Effector memory CD8-positive, alpha-beta T cell (primary cell): Measurements from ENCODE around the gene KRT34.
"Not testable (repeated sequence)": the region's sequence is repeated elsewhere in the genome, so short reads cannot be mapped to it uniquely, and the experiment has no call there.

Experiments used
- ATAC-seq: fragments of 150-1000 bp; cut with Tn5 transposase; replicated peaks from 2 replicates; pipeline ENCODE4 v1.10.0; 2021; ENCODE audit warnings: mild to moderate bottlenecking, moderate library complexity
- DNase-seq, 3 experiments: peaks; one replicate each; pipeline ENCODE4 v3.0.0; 2021
- H3K27ac Mint-ChIP-seq, 2 donors: one replicate each; pipeline ENCODE4 v1.8.0; 2022; ENCODE audit warnings: mild to moderate bottlenecking in 2 of 2, mixed read lengths in 2 of 2, moderate library complexity in 2 of 2
- H3K27me3 Mint-ChIP-seq, 2 donors: one replicate each; pipeline ENCODE4 v1.8.0; 2022; ENCODE audit warnings: mixed read lengths in 2 of 2
- H3K36me3 Mint-ChIP-seq: one replicate; pipeline ENCODE4 v1.8.0; 2022; ENCODE audit warnings: mild to moderate bottlenecking, moderate library complexity, mixed read lengths; ENCODE audit not compliant: insufficient read depth
- H3K4me1 Mint-ChIP-seq, 2 donors: one replicate each; pipeline ENCODE4 v1.8.0; 2022; ENCODE audit warnings: low read depth in 2 of 2, mixed read lengths in 2 of 2
- H3K4me3 Mint-ChIP-seq, 2 donors: one replicate each; pipeline ENCODE4 v1.8.0; 2022; ENCODE audit warnings: mild to moderate bottlenecking in 2 of 2, mixed read lengths in 2 of 2, moderate library complexity in 2 of 2
- H3K9me3 Mint-ChIP-seq, 2 donors: one replicate each; pipeline ENCODE4 v1.8.0; 2022; ENCODE audit warnings: mixed read lengths in 2 of 2

The KRT34 gene

DNA sequence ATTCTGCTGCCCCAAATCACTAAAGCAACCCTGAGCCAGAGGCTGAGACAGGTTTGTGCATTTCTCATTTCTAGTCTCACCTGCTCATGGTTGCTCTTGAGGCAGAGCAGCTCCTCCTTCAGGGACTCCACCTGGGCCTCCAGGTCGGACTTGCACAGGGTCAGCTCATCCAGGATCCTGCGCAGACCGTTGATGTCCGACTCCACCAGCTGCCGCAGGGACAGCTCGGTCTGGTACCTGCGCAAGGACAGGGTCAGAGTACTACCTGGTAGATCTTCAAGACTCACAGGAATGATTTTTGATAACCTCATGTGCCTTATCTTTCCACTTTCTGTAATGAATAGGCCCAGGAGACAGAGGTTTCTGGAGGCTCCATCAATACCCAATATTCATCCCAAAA lies 14.2 kb upstream of the KRT34 start:
- H3K27me3 Mint-ChIP-seq = peaks cover 25 to 37% of the 10 kb centered on the region in 2 donors
- DNase-seq (no peak), ATAC-seq (no peak)
- H3K9me3 Mint-ChIP-seq = no peaks in the 10 kb centered on the region
- H3K4me1 Mint-ChIP-seq = peaks cover 0 to 2% of the 10 kb centered on the region in 2 donors
- no peak overlapping the region for H3K4me3 Mint-ChIP-seq
- H3K27ac Mint-ChIP-seq = no peak overlapping the region
- peaks cover 3% of the 10 kb centered on the region for H3K36me3 Mint-ChIP-seq

DNA sequence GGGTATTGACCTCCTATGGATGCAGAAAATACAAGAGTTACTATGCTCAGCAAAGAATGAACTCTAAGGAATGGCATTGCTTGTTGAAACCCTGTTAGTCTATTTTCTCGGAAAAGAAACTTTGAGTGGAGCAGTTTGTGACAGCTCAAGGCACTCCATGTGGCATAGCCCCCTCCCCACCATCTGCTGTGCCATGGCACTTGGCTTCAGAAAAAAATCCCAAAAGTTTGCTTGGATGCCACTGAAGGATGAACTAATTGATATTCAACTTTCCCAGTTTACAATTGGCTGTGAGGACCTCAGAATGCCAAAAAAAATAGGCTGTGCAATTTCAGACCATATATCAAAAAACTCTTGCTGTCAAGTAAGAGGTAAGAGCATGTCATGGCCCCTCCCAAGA lies 13.5 kb upstream of the KRT34 start:
- ATAC-seq = no peak
- Mint-ChIP-seq H3K27ac (no peak overlapping the region), H3K4me3 (no peak overlapping the region), H3K9me3 (no peaks in the 10 kb centered on the region), H3K4me1 (peaks cover 0 to 2% of the 10 kb centered on the region in 2 donors), H3K27me3 (peaks cover 30 to 45% of the 10 kb centered on the region in 2 donors), H3K36me3 (peaks cover 3% of the 10 kb centered on the region)
- DNase-seq = no peak

DNA sequence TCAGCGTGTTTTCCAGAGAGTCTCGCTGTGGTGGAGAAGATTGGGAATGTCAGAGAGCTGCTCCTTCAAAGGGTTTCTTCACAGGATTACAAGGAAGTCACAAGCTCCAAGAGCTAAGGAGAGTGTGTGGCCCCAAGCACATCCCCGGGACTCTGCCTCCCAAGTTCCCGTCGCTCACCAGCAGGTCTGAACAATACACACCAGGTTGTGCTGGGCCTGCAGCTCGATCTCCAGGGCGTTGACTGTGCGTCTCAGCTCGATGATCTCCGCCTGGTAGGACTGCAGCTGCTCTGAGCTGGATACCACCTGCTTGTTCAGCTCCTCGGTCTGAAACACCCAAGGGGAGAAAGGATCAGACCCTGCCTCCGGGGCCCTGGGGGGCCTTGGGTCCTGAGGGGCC lies 12.9 kb upstream of the KRT34 start:
- not testable (repeated sequence) for H3K4me3 Mint-ChIP-seq, H3K36me3 Mint-ChIP-seq, ATAC-seq, H3K27ac Mint-ChIP-seq, H3K9me3 Mint-ChIP-seq, DNase-seq, H3K4me1 Mint-ChIP-seq
- H3K27me3 Mint-ChIP-seq = peaks cover 36 to 50% of the 10 kb centered on the region in 2 donors

DNA sequence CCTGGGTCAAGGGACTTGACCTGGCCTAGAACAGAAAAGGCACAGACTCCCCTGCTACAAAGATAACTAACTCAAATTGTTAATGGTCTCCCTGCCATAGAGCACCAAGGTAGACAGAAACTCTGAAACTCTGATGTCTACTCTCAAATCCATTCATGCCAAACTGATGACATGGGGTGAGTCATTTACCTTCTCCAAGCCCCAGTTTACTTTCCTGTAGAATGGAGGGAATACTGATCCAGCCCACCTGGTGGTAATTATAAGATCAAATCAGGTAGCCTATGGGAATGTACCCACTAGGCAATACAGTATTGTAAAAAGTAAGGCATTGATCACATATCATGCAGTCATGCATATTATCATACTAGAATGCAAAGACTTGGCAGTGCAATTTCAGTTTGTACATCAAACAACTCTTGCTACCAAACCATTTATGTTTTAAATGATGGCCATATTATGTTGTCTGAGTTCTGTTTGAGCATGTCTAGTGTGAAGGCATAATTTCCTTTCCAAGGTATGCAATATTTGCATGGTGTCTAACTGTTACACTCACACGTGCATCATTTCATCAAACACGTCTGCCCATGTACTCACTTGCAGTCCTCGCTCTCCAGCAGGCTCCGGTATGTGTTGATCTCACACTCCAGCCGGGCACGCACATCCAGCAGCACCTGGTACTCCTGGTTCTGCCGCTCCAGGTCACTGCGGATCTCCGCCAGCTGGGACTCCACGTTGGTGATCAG lies 12.3 kb upstream of the KRT34 start:
- Mint-ChIP-seq H3K36me3 (peaks cover 3% of the 10 kb centered on the region), H3K27ac (no peak overlapping the region), H3K4me3 (no peak overlapping the region), H3K27me3 (peaks cover 42 to 57% of the 10 kb centered on the region in 2 donors), H3K4me1 (peaks cover 0 to 2% of the 10 kb centered on the region in 2 donors), H3K9me3 (no peaks in the 10 kb centered on the region)
- DNase-seq = no peak
- ATAC-seq = no peak

DNA sequence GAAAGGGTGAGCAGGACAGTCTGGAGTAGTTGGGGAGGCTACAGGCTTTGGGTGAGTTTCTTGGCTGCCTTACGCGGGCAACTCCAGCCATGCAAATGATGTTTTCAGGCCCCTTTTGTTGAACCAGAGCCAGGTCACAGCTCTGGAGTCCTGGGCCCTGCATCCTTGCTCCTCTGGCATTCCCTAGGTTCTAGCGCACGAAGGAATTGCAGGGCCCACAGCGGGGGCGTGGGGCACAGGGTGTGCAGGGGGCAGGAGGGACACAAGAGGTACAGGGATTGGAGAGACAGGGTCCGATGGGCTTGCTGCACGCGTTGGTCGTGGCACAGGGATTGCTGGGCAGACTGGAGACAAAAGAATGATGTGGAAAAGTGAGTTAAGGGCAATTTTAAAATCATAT lies 11.7 kb upstream of the KRT34 start:
- Mint-ChIP-seq H3K27ac (no peak overlapping the region), H3K36me3 (peaks cover 3% of the 10 kb centered on the region), H3K4me1 (no peaks in the 10 kb centered on the region), H3K4me3 (no peak overlapping the region), H3K9me3 (no peaks in the 10 kb centered on the region), H3K27me3 (peaks cover 48 to 63% of the 10 kb centered on the region in 2 donors)
- ATAC-seq (no peak), DNase-seq (no peak)

DNA sequence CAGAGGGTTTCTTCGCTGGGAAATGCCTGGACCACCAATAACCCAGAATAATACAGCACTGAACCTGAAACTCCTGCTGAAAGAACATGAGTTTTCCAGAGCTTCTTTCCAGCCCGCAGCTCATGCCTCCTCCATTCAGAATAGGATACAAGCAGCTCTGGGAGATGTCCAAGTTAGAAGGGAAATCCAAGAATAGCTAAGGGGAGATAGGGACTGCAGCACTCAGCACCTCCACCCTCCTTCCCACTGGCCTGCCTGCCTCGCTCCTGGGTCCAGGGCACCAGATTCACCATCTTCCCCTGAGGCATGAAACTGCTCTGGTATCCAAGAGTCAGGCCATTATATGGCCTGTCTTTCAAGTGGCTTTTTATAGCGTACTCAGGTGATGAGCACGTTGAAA lies 11.2 kb upstream of the KRT34 start:
- Mint-ChIP-seq H3K9me3 (no peaks in the 10 kb centered on the region), H3K4me3 (no peak overlapping the region)
- ATAC-seq = no peak

DNA sequence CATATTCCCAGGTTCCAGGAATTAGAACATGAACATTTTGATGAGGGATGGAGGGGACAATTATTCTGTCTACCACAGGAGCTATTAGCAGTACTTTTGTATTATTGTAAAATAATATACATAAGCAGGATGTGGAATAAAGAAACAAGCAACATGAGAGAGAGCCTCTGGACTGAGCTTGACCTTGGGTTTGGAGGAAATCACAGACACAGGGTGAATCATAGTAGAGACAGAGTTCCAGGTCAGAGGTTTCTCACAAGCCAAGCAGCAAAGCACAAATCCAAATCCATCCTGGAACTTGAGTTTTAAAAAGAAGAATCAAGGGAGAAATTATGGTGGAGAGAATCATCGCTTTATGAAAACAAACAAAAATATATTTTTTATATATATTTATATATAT lies 10.2 kb upstream of the KRT34 start:
- Mint-ChIP-seq H3K27ac (no peak overlapping the region), H3K27me3 (peaks cover 61 to 64% of the 10 kb centered on the region in 2 donors), H3K4me3 (no peak overlapping the region), H3K36me3 (peaks cover 3% of the 10 kb centered on the region), H3K9me3 (peaks cover 0 to 3% of the 10 kb centered on the region in 2 donors), H3K4me1 (no peaks in the 10 kb centered on the region)
- DNase-seq (no peak), ATAC-seq (no peak)

More for the DNA sequence above, 11.2 kb upstream of the KRT34 start:
- peaks cover 53 to 67% of the 10 kb centered on the region in 2 donors for H3K27me3 Mint-ChIP-seq
- no peak for DNase-seq
- no peaks in the 10 kb centered on the region for H3K4me1 Mint-ChIP-seq
- no peak overlapping the region for H3K27ac Mint-ChIP-seq
- H3K36me3 Mint-ChIP-seq = peaks cover 3% of the 10 kb centered on the region

DNA sequence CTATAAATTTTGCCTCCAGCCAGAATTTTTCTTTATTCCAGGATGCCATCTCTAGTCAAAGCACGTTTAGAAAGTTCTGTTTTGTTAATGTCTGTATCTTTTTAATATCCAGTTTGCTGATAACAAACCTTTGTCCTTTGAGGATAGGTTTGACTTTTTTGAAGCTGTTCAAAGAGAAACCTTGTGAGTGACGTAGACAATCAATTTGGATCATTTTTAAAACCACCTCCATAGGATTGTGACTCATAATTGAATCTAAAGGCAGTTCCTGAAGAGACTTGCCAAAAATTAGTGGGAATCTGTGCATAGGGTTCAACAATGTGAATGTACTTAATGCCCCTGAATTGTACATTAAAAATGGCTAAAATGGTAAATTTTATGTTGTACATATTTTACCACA lies 9.4 kb upstream of the KRT34 start:
- Mint-ChIP-seq H3K27me3 (peaks cover 62 to 65% of the 10 kb centered on the region in 2 donors), H3K9me3 (peaks cover 4 to 6% of the 10 kb centered on the region in 2 donors), H3K27ac (no peak overlapping the region), H3K36me3 (peaks cover 3% of the 10 kb centered on the region), H3K4me3 (no peak overlapping the region), H3K4me1 (no peaks in the 10 kb centered on the region)
- DNase-seq = no peak
- ATAC-seq = no peak

DNA sequence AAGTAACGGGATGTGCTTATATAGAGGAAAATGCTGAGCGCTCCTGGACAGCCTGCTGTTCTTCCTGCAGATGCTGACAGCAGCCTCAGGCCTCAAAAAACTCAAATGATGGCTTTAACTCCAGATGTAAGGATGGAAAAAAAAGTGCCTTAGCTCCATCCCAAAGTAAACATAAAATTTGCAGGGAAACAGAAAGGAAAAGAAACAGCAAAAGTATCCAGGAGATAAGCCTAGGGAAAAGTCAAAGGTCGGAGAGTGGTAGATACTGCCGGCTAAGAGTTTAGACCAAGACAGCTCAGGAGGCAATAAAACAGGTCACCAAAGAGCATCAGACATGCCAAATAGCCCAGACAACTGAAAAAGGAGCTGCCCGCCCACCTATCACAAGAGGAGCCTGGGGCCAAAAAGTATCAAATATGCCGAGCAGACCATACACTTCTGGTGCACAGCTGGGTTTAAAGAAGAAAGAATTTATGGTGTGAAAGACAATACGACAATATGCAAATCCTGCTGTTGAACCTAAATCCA lies 8.4 kb upstream of the KRT34 start:
- no peak overlapping the region for H3K27ac Mint-ChIP-seq
- no peak overlapping the region for H3K4me3 Mint-ChIP-seq
- peaks cover 3% of the 10 kb centered on the region for H3K36me3 Mint-ChIP-seq
- no peak for DNase-seq
- H3K9me3 Mint-ChIP-seq = peaks cover 6 to 8% of the 10 kb centered on the region in 2 donors
- peaks cover 62 to 69% of the 10 kb centered on the region in 2 donors for H3K27me3 Mint-ChIP-seq
- no peak for ATAC-seq
- no peaks in the 10 kb centered on the region for H3K4me1 Mint-ChIP-seq

DNA sequence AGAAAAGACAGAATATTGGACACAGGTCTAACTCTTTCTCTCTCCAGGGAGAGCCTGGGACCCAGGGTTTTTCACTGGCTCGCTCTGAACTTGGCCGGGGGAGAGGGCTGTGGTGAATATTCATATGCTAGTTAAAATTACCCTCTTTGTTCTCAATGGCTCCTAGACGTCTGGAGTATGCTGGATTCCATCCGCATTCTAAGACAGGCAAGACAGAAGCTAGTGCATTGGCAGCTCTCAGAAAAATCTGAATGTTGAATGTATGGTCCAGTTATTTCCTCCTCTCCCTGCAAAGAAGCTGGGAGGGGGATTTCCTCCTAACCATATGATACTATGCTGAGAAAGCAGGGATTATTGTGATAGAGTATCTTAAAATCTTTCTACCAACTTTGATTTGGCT lies 5.6 kb upstream of the KRT34 start:
- Mint-ChIP-seq H3K36me3 (no peaks in the 10 kb centered on the region), H3K9me3 (peaks cover 6 to 8% of the 10 kb centered on the region in 2 donors), H3K27ac (no peak overlapping the region), H3K27me3 (peaks cover 48 to 71% of the 10 kb centered on the region in 2 donors), H3K4me1 (no peaks in the 10 kb centered on the region), H3K4me3 (no peak overlapping the region)
- ATAC-seq (no peak), DNase-seq (no peak)

DNA sequence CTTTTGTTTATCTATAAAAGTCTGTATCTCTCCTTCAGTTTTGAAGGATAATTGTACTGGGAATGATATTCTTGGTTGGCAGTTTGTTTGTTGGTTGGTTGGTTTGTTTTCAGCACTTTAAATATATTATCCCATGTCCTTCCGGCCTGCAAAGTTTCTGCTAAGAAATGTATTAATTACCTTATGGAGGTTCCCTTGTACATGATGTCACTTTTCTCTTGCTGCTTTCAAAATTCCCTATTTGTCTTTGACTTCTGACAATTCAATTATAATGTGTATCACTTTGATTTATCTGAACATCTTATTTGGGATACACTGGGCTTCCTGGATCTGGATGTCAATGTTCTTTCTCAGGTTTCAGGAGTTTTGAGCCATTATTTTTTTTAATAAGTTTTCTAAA lies 4.1 kb upstream of the KRT34 start:
- no peaks in the 10 kb centered on the region for H3K4me1 Mint-ChIP-seq

DNA sequence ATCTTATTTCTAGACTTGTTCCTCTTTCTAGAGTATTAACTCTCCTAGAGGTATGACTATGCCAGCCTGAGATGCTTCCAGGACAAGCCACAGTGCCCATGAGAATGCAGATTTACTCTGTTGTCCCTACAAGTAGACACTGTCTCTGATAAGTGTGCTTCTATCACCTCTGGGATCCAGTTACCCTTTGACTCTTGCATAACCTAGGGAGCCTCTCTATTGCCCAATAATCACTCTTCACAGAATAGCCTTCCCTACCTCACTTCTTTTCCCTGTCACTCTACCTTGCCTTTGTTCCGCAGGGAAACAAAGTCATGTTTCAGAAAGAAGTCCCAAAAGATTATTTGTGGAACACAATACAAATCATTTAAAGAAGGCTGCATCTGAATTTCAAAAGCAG lies 1.6 kb upstream of the KRT34 start:
- H3K27ac Mint-ChIP-seq = no peak overlapping the region
- H3K27me3 Mint-ChIP-seq = peaks cover 37 to 57% of the 10 kb centered on the region in 2 donors
- peaks cover 6 to 8% of the 10 kb centered on the region in 2 donors for H3K9me3 Mint-ChIP-seq
- no peaks in the 10 kb centered on the region for H3K4me1 Mint-ChIP-seq
- H3K4me3 Mint-ChIP-seq = no peak overlapping the region
- no peaks in the 10 kb centered on the region for H3K36me3 Mint-ChIP-seq
- no peak for ATAC-seq
- DNase-seq = no peak

More for the DNA sequence above, 4.1 kb upstream of the KRT34 start:
- no peak overlapping the region for H3K27ac Mint-ChIP-seq
- no peak for DNase-seq
- H3K27me3 Mint-ChIP-seq = peaks cover 48 to 69% of the 10 kb centered on the region in 2 donors
- no peak for ATAC-seq
- H3K9me3 Mint-ChIP-seq = peaks cover 6 to 8% of the 10 kb centered on the region in 2 donors
- H3K4me3 Mint-ChIP-seq = no peak overlapping the region
- H3K36me3 Mint-ChIP-seq = no peaks in the 10 kb centered on the region

DNA sequence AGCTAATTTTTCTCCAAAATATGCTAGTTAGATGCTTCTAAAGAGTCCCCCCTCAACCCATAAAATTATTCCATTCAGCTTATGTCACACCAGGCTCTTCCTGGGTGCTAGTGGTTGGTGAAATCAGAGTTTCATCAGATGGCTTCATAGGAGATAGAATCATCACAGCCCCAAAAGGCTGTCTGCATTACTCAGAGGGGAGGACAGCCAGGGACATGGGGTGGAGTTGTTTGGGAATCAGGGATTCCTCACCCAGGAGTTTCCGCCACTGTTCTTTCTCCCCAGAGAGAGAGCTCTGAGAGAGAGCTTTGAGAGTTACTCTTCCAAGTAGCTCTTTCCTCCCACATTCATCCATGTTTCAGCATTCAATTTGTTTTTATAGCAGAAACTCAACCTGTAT lies 288 bp upstream of the KRT34 start:
- no peaks in the 10 kb centered on the region for H3K4me1 Mint-ChIP-seq
- H3K27me3 Mint-ChIP-seq = peaks cover 27 to 48% of the 10 kb centered on the region in 2 donors
- ATAC-seq (no peak), DNase-seq (no peak)
- H3K4me3 Mint-ChIP-seq = no peak overlapping the region
- peaks cover 5 to 8% of the 10 kb centered on the region in 2 donors for H3K9me3 Mint-ChIP-seq
- no peaks in the 10 kb centered on the region for H3K36me3 Mint-ChIP-seq
- no peak overlapping the region for H3K27ac Mint-ChIP-seq

DNA sequence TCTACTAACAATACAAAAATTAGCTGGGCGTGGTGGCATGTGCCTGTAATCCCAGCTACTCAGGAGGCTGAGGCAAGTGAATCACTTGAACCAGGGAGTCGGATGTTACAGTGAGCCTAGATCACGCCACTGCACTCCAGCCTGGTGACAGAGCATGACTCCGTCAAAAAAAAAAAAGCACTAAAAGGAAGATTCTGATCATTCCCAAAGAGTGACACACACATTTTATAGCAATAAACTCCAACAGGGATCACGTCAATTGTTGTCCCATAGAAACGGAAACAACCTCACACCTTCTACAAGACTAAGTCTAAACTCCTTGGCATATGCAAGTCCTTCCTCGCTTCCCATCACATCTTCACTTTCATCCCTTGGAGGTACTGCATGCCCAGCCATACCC lies 2.0 kb downstream of the KRT34 start:
- ATAC-seq, DNase-seq, H3K36me3 Mint-ChIP-seq, H3K4me1 Mint-ChIP-seq, H3K27ac Mint-ChIP-seq, H3K9me3 Mint-ChIP-seq, H3K4me3 Mint-ChIP-seq: not testable (repeated sequence)
- H3K27me3 Mint-ChIP-seq = peaks cover 24 to 39% of the 10 kb centered on the region in 2 donors
